ENCODE data around the gene MORC3.

DNA sequence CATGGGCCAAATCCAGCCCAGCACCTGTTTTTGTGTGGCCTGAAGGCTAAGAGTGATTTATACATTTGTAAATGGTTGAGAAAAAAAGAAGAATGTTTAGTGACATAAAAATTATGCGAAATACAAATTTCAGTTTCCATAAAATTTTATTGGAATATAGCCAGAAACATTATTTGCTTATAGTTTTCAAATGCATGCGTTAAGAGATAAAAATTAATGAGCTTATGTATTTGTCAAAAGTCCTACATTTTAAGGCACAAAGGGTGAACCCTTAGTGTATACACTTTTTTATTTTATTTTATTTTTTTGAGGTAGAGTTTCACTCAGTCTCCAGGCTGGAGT lies 2.1 kb downstream of the MORC3 start:
- TF ChIP-seq, protein P1, sequence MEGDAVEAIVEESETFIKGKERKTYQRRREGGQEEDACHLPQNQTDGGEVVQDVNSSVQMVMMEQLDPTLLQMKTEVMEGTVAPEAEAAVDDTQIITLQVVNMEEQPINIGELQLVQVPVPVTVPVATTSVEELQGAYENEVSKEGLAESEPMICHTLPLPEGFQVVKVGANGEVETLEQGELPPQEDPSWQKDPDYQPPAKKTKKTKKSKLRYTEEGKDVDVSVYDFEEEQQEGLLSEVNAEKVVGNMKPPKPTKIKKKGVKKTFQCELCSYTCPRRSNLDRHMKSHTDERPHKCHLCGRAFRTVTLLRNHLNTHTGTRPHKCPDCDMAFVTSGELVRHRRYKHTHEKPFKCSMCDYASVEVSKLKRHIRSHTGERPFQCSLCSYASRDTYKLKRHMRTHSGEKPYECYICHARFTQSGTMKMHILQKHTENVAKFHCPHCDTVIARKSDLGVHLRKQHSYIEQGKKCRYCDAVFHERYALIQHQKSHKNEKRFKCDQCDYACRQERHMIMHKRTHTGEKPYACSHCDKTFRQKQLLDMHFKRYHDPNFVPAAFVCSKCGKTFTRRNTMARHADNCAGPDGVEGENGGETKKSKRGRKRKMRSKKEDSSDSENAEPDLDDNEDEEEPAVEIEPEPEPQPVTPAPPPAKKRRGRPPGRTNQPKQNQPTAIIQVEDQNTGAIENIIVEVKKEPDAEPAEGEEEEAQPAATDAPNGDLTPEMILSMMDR (IDR thresholded peaks at IDR 0.05; ENCODE audit: insufficient read depth, low read length, poor library complexity, severe bottlenecking), result no peak
- no peak for TF ChIP-seq EZH2phosphoT487 (conservative IDR thresholded peaks at IDR 0.05; ENCODE audit: low read length)
